Measurements from ENCODE around the gene ADAT3.

ADAT3 gene

GRCh38 chr19:1859331-1859781 is 45.8 kb upstream of the ADAT3 start:
- H3K27me3 ChIP-seq (ENCODE audit: insufficient read depth, low read length, poor library complexity): no peaks in the 10 kb centered on the region
- H3K9me3 ChIP-seq (ENCODE audit: insufficient read depth, low read length, severe bottlenecking): no peaks in the 10 kb centered on the region
- TF ChIP-seq, protein P1, sequence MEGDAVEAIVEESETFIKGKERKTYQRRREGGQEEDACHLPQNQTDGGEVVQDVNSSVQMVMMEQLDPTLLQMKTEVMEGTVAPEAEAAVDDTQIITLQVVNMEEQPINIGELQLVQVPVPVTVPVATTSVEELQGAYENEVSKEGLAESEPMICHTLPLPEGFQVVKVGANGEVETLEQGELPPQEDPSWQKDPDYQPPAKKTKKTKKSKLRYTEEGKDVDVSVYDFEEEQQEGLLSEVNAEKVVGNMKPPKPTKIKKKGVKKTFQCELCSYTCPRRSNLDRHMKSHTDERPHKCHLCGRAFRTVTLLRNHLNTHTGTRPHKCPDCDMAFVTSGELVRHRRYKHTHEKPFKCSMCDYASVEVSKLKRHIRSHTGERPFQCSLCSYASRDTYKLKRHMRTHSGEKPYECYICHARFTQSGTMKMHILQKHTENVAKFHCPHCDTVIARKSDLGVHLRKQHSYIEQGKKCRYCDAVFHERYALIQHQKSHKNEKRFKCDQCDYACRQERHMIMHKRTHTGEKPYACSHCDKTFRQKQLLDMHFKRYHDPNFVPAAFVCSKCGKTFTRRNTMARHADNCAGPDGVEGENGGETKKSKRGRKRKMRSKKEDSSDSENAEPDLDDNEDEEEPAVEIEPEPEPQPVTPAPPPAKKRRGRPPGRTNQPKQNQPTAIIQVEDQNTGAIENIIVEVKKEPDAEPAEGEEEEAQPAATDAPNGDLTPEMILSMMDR (IDR thresholded peaks at IDR 0.05; ENCODE audit: borderline replicate concordance, extremely low read depth, low read length, poor library complexity, severe bottlenecking): no peak
- no peak for TF ChIP-seq EZH2 (IDR thresholded peaks at IDR 0.05; ENCODE audit: borderline replicate concordance, low read depth, low read length, severe bottlenecking)
- ATAC-seq (ENCODE audit: insufficient read depth, low read depth) (no peak), DNase-seq (no peak)
- H2AFZ ChIP-seq (ENCODE audit: low read depth, low read length): no peak overlapping the region
- peaks cover 84% of the 10 kb centered on the region for H3K79me2 ChIP-seq (ENCODE audit: insufficient read depth, low read length)
- H4K20me1 ChIP-seq (ENCODE audit: insufficient read depth, low read length): peaks cover 80% of the 10 kb centered on the region
- no peak overlapping the region for H3K4me2 ChIP-seq (ENCODE audit: insufficient read depth, low read length)
- H3K4me1 ChIP-seq (ENCODE audit: insufficient read depth, low read length): peaks cover 32% of the 10 kb centered on the region
- H3K27ac ChIP-seq (ENCODE audit: low read length): no peak overlapping the region
- no peak overlapping the region for H3K9ac ChIP-seq (ENCODE audit: low read depth, low read length)
- H3K4me3 ChIP-seq (ENCODE audit: low read depth in 1 of 2, low read length in 2 of 2): no peak overlapping the region
- peaks cover 4% of the 10 kb centered on the region; the same call in 1 of the 2 replicates for H3K36me3 ChIP-seq (ENCODE audit: insufficient read depth, low read length)

GRCh38 chr19:1860042-1860775 is 45.0 kb upstream of the ADAT3 start:
- ATAC-seq (ENCODE audit: insufficient read depth, low read depth) (no peak), DNase-seq (no peak)
- H3K27me3 ChIP-seq (ENCODE audit: insufficient read depth, low read length, poor library complexity): no peaks in the 10 kb centered on the region
- H3K4me1 ChIP-seq (ENCODE audit: insufficient read depth, low read length): peaks cover 41% of the 10 kb centered on the region
- H3K79me2 ChIP-seq (ENCODE audit: insufficient read depth, low read length): peaks cover 83% of the 10 kb centered on the region
- no peak overlapping the region for H3K4me3 ChIP-seq (ENCODE audit: low read depth in 1 of 2, low read length in 2 of 2)
- peaks cover 72% of the 10 kb centered on the region for H4K20me1 ChIP-seq (ENCODE audit: insufficient read depth, low read length)
- H3K36me3 ChIP-seq (ENCODE audit: insufficient read depth, low read length): 0 out of 2 replicates have a peak, but pooled peaks cover 4% of the 10 kb centered on the region
- TF ChIP-seq, protein P1 (IDR thresholded peaks at IDR 0.05; ENCODE audit: borderline replicate concordance, extremely low read depth, low read length, poor library complexity, severe bottlenecking): no peak
- no peak for TF ChIP-seq EZH2 (IDR thresholded peaks at IDR 0.05; ENCODE audit: borderline replicate concordance, low read depth, low read length, severe bottlenecking)
- H3K4me2 ChIP-seq (ENCODE audit: insufficient read depth, low read length): peak overlapping the region; percentile 92; the same call in 1 of the 2 replicates
- H3K9me3 ChIP-seq (ENCODE audit: insufficient read depth, low read length, severe bottlenecking): no peaks in the 10 kb centered on the region
- H3K27ac ChIP-seq (ENCODE audit: low read length): no peak overlapping the region
- H3K9ac ChIP-seq (ENCODE audit: low read depth, low read length): no peak overlapping the region
- no peak overlapping the region for H2AFZ ChIP-seq (ENCODE audit: low read depth, low read length)

GRCh38 chr19:1860821-1861598 is 44.2 kb upstream of the ADAT3 start:
- DNase-seq (no peak), ATAC-seq (ENCODE audit: insufficient read depth, low read depth) (no peak)
- Histone ChIP-seq H3K36me3 (ENCODE audit: insufficient read depth, low read length) (no peaks in the 10 kb centered on the region), H3K27me3 (ENCODE audit: insufficient read depth, low read length, poor library complexity) (no peaks in the 10 kb centered on the region), H3K4me1 (ENCODE audit: insufficient read depth, low read length) (peaks cover 41% of the 10 kb centered on the region), H3K79me2 (ENCODE audit: insufficient read depth, low read length) (peaks cover 81% of the 10 kb centered on the region), H3K9me3 (ENCODE audit: insufficient read depth, low read length, severe bottlenecking) (no peaks in the 10 kb centered on the region), H2AFZ (ENCODE audit: low read depth, low read length) (no peak overlapping the region), H4K20me1 (ENCODE audit: insufficient read depth, low read length) (peaks cover 64% of the 10 kb centered on the region), H3K9ac (ENCODE audit: low read depth, low read length) (peak overlapping the region; percentile 67; the same call in 1 of the 2 replicates), H3K4me2 (ENCODE audit: insufficient read depth, low read length) (peak overlapping the region; percentile 92), H3K27ac (ENCODE audit: low read length) (no peak overlapping the region), H3K4me3 (ENCODE audit: low read depth in 1 of 2, low read length in 2 of 2) (peak overlapping the region in 1 of 2 experiments; percentile 98; a peak in 2 of 4 replicates)
- TF ChIP-seq, protein P1 (IDR thresholded peaks at IDR 0.05; ENCODE audit: borderline replicate concordance, extremely low read depth, low read length, poor library complexity, severe bottlenecking): no peak
- no peak for TF ChIP-seq EZH2 (IDR thresholded peaks at IDR 0.05; ENCODE audit: borderline replicate concordance, low read depth, low read length, severe bottlenecking)
